AG04449 (cell line): ENCODE data around the gene LMNB1.

ENCODE experiments used
- CTCF ChIA-PET: fragments of 350-600 bp; formaldehyde crosslinking; extraction: SDS; loops from one replicate; lab custom pipeline; 2021; ENCODE audit warnings: antibody characterized with exemption; lab: Yijun Ruan, JAX
- POLR2A ChIA-PET: fragments of 400-600, 350-600 bp; formaldehyde crosslinking; extraction: SDS; loops from one replicate; lab custom pipeline; 2020; ENCODE audit warnings: antibody characterized with exemption, inconsistent platforms; lab: Yijun Ruan, JAX
- DNase-seq: peaks from one replicate; pipeline ENCODE4 v3.0.0-alpha.2; 2010; ENCODE audit warnings: low read depth, low spot score
- H3K4me3 ChIP-seq: 2 replicates; pipeline ENCODE4 v1.5.1; 2011; ENCODE audit warnings: low read depth, mild to moderate bottlenecking, control low read depth, low read length
- CTCF ChIP-seq: IDR thresholded peaks from one replicate; pipeline ENCODE4 v1.5.1; 2011; ENCODE audit warnings: mild to moderate bottlenecking, moderate library complexity, low read length, control low read depth, inconsistent platforms; ENCODE audit not compliant: insufficient read depth; ENCODE audit errors: missing control alignments

Gene LMNB1

GRCh38 chr5:126877602-126878001 is 100.7 kb downstream of the LMNB1 start:
- H3K4me3 ChIP-seq: no peak overlapping the region
- no peak for TF ChIP-seq CTCF
- ChIA-PET POLR2A (no interaction called here), CTCF (no interaction called here)
- no peak for DNase-seq

- ChIA-PET POLR2A (no interaction called here), CTCF (no interaction called here)
- no peak overlapping the region for H3K4me3 ChIP-seq
- DNase-seq: no peak
- no peak for TF ChIP-seq CTCF
Measured at GRCh38 chr5:126878085-126878484, 101.1 kb downstream of the LMNB1 start.

GRCh38 chr5:126878634-126879033 is 101.7 kb downstream of the LMNB1 start:
- DNase-seq: no peak
- CTCF ChIA-PET: no interaction called here
- H3K4me3 ChIP-seq: no peak overlapping the region
- TF ChIP-seq CTCF: no peak
- POLR2A ChIA-PET: no interaction called here

- POLR2A ChIA-PET: no interaction called here
Measured at GRCh38 chr5:126881821-126882600, 105.1 kb downstream of the LMNB1 start.

GRCh38 chr5:126883564-126884245 is 106.8 kb downstream of the LMNB1 start:
- ChIA-PET POLR2A (no interaction called here), CTCF (interaction anchor here (0.7 to 1.3 kb wide), 2 partner anchors 18 to 22 kb away, joined by 3 to 4 read pairs; no protein-coding TSS in a partner anchor)
- no peak overlapping the region for H3K4me3 ChIP-seq
- no peak for DNase-seq
- no peak for TF ChIP-seq CTCF

More at GRCh38 chr5:126881821-126882600, 105.1 kb downstream of the LMNB1 start:
- CTCF ChIA-PET: interaction anchor here (1.2 kb wide), 1 partner anchor 44 kb away, joined by 5 read pairs; no protein-coding TSS in a partner anchor
- no peak overlapping the region for H3K4me3 ChIP-seq
- TF ChIP-seq CTCF: no peak
- DNase-seq: no peak

GRCh38 chr5:126884269-126884819 is 107.4 kb downstream of the LMNB1 start:
- POLR2A ChIA-PET: no interaction called here
- no peak overlapping the region for H3K4me3 ChIP-seq
- DNase-seq: peak; percentile 70
- CTCF ChIA-PET: interaction anchor here (0.7 kb wide), 1 partner anchor 22 kb away, joined by 3 read pairs; no protein-coding TSS in a partner anchor
- no peak for TF ChIP-seq CTCF
